ENCODE measurements around the gene CYP4Z1.

GRCh38 chr1:47059376-47059775 lies 7.7 kb upstream of the CYP4Z1 start:
- TF ChIP-seq EZH2 (IDR thresholded peaks at IDR 0.05; ENCODE audit: insufficient read depth, poor library complexity, severe bottlenecking): no peak
- TF ChIP-seq EZH2phosphoT487 (IDR thresholded peaks at IDR 0.05; ENCODE audit: insufficient read depth, low read depth): no peak
